SK-N-SH (cell line): ENCODE results near the gene PLEKHM3. TPM values are rescaled to one million over a fixed set of nuclear protein-coding genes. Genes with fewer than 3 reads are reported as not detected.

Experiments
- CTCF ChIA-PET: fragments of 300-600, 350-600 bp; formaldehyde crosslinking; extraction: SDS; loops from one replicate; lab custom pipeline; 2021; lab: Yijun Ruan, JAX
- POLR2A ChIA-PET: fragments of 350-600 bp; sonication (Branson Sonifier 250); formaldehyde crosslinking; extraction: SDS; loops from one replicate; lab custom pipeline; 2020; ENCODE audit warnings: antibody characterized with exemption, inconsistent platforms; lab: Yijun Ruan, JAX
- DNase-seq: peaks from one replicate; pipeline ENCODE4 v3.0.0; 2012
- H2AFZ ChIP-seq: fragments of 200-600 bp; sonication (generic); 2 replicates; pipeline ENCODE4 v1.8.1; 2016; ENCODE audit warnings: antibody characterized with exemption, mild to moderate bottlenecking, low read depth
- H3F3A ChIP-seq: fragments of 200-600 bp; sonication (generic); replicated peaks from 2 replicates; pipeline ENCODE3; 2016; ENCODE audit warnings: antibody characterized with exemption, mild to moderate bottlenecking; ENCODE audit not compliant: insufficient read depth
- H3K27ac ChIP-seq, 2 experiments: fragments of 200-500 bp in 1 of 2; fragments of 200-600 bp in 1 of 2; sonication (Bioruptor generic) in 1 of 2; sonication (generic), shearing (Covaris generic) in 1 of 2; 2 replicates each; pipeline versions ENCODE4 v1.5.1 to v1.6.1; 2014 to 2016; ENCODE audit warnings: low read depth in 2 of 2, inconsistent platforms in 1 of 2, low read length in 1 of 2, mild to moderate bottlenecking in 1 of 2, mixed read lengths in 1 of 2
- H3K27me3 ChIP-seq: fragments of 200-600 bp; sonication (generic), shearing (Covaris generic); 2 replicates; pipeline ENCODE4 v1.6.1; 2016; ENCODE audit warnings: mixed run types; ENCODE audit not compliant: insufficient read depth
- H3K36me3 ChIP-seq, 2 experiments: fragments of 200-500 bp in 1 of 2; fragments of 200-600 bp in 1 of 2; sonication (Bioruptor generic) in 1 of 2; sonication (generic) in 1 of 2; replicated peaks in 1 of 2; 2 replicates each; pipeline versions ENCODE3 to v1.5.1; 2014 to 2016; ENCODE audit warnings: low read length in 1 of 2, mild to moderate bottlenecking in 1 of 2; ENCODE audit not compliant: insufficient read depth in 2 of 2, control insufficient read depth in 1 of 2
- H3K4me1 ChIP-seq, 2 experiments: fragments of 200-500 bp in 1 of 2; fragments of 200-600 bp in 1 of 2; sonication (Bioruptor generic) in 1 of 2; sonication (generic), shearing (Covaris generic) in 1 of 2; 2 replicates each; pipeline versions ENCODE4 v1.5.1 to v1.6.1; 2014 to 2016; ENCODE audit warnings: low read depth in 1 of 2, low read length in 1 of 2, mixed run types in 1 of 2; ENCODE audit not compliant: insufficient read depth in 2 of 2, control insufficient read depth in 1 of 2
- H3K4me2 ChIP-seq: fragments of 200-600 bp; sonication (generic), shearing (Covaris generic); 2 replicates; pipeline ENCODE4 v1.6.1; 2017; ENCODE audit warnings: mixed run types
- H3K4me3 ChIP-seq, 2 experiments: fragments of 200-500 bp in 1 of 2; fragments of 200-600 bp in 1 of 2; sonication (Bioruptor generic) in 1 of 2; sonication (generic), shearing (Covaris generic) in 1 of 2; 2 replicates each; pipeline versions ENCODE4 v1.5.1 to v1.8.1; 2014 to 2016; ENCODE audit warnings: low read depth in 2 of 2, inconsistent platforms in 1 of 2, low read length in 1 of 2, mild to moderate bottlenecking in 1 of 2, mixed read lengths in 1 of 2, moderate library complexity in 1 of 2
- H3K79me2 ChIP-seq: fragments of 200-600 bp; sonication (generic); 2 replicates; pipeline ENCODE4 v1.8.1; 2017; ENCODE audit warnings: mild to moderate bottlenecking; ENCODE audit not compliant: insufficient read depth
- H3K9ac ChIP-seq: fragments of 200-600 bp; sonication (generic); 2 replicates; pipeline ENCODE4 v1.6.1; 2017; ENCODE audit warnings: mixed run types
- H3K9me2 ChIP-seq: fragments of 200-600 bp; sonication (generic); 2 replicates; pipeline ENCODE4 v1.6.1; 2017; ENCODE audit warnings: mixed run types
- H3K9me3 ChIP-seq: fragments of 200-600 bp; sonication (generic); 2 replicates; pipeline ENCODE4 v1.6.1; 2017; ENCODE audit warnings: mixed run types, mild to moderate bottlenecking, moderate library complexity
- H4K20me1 ChIP-seq: fragments of 200-600 bp; sonication (generic); 2 replicates; pipeline ENCODE4 v1.6.1; 2017; ENCODE audit warnings: mild to moderate bottlenecking, mixed run types; ENCODE audit not compliant: insufficient read depth
- FOSL2 ChIP-seq: IDR thresholded peaks from 2 replicates; pipeline ENCODE4 v1.4.0; 2012; ENCODE audit warnings: low read depth, mild to moderate bottlenecking, moderate library complexity, borderline replicate concordance
- GATA2 ChIP-seq: sonication (generic); formaldehyde crosslinking; IDR thresholded peaks from 2 replicates; pipeline ENCODE4 v1.5.0; 2020; ENCODE audit warnings: mild to moderate bottlenecking, missing genetic modification reagents
- JUND ChIP-seq: IDR thresholded peaks from 2 replicates; pipeline ENCODE4 v1.4.0; 2012
- MEF2A ChIP-seq: IDR thresholded peaks from 2 replicates; pipeline ENCODE4 v1.4.0; 2012; ENCODE audit warnings: low read depth, borderline replicate concordance
- NFIC ChIP-seq: IDR thresholded peaks from 2 replicates; pipeline ENCODE4 v1.4.0; 2012; ENCODE audit warnings: borderline replicate concordance
- TCF12 ChIP-seq: IDR thresholded peaks from 2 replicates; pipeline ENCODE4 v1.4.0; 2012
- WGBS: methylation state at CpG from one replicate; pipeline ENCODE4 v1.1.6; 2017; ENCODE audit warnings: low lambda C conversion rate; 5-methylcytosine and 5-hydroxymethylcytosine counted together
- polyA plus RNA-seq, 3 experiments: library from polyadenylated mRNA; depleted of rRNA; stranded (reverse); fragments of >200 nt; gene quantifications; 2 replicates each; pipeline ENCODE4 v1.2.3, GENCODE V29; 2012
- TF ChIP-seq, protein P1 (sequence below): fragments of 150-350 bp; IDR thresholded peaks from 2 replicates; pipeline ENCODE4 v1.6.1; 2017; ENCODE audit warnings: antibody characterized with exemption, low read length, low read depth, borderline replicate concordance
- TF ChIP-seq, protein P2 (sequence below): IDR thresholded peaks from 2 replicates; pipeline ENCODE4 v1.4.0; 2012; ENCODE audit warnings: low read depth
- TF ChIP-seq, protein P3 (sequence below): IDR thresholded peaks from 2 replicates; pipeline ENCODE4; 2012

Gene PLEKHM3
- polyA plus RNA-seq, 1 of the 3 experiments (the other 2 are of a cell fraction), result 1.9 TPM

DNA sequence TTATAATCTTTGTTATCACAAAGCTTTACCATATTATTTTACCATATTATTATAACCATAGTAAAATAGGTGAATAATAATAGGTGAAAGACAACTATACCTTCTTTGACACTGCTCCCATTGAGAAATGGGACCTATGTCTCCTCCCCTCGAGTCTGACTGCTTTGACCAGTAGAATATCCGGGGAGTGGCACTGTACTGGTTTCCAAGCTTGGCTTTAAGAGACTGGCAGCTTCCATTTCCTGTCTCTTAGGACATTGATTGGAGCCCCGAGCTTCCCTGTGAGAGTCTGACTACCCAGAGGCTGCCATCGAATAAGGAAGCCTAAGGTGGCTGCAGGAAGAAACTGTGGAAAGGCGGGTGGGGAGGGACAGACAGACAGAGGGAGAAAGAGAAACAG is 40.1 kb upstream of the PLEKHM3 start:
- H3K27me3 ChIP-seq, result no peaks in the 10 kb centered on the region
- H3K9me3 ChIP-seq, result no peaks in the 10 kb centered on the region
- POLR2A ChIA-PET, result no interaction called here
- no peaks in the 10 kb centered on the region for H3K79me2 ChIP-seq
- no peak for DNase-seq
- CTCF ChIA-PET, result interaction anchor here (1.0 to 4.5 kb wide), 5 partner anchors 8 to 319 kb away, joined by 3 to 25 read pairs (median 5); no protein-coding TSS in a partner anchor
- H2AFZ ChIP-seq, result peak overlapping the region; percentile 41; the same call in 1 of the 2 replicates
- TF ChIP-seq, protein P1, sequence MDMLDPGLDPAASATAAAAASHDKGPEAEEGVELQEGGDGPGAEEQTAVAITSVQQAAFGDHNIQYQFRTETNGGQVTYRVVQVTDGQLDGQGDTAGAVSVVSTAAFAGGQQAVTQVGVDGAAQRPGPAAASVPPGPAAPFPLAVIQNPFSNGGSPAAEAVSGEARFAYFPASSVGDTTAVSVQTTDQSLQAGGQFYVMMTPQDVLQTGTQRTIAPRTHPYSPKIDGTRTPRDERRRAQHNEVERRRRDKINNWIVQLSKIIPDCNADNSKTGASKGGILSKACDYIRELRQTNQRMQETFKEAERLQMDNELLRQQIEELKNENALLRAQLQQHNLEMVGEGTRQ, result no peak
- H3K4me1 ChIP-seq, result peaks cover 0 to 4% of the 10 kb centered on the region in 2 experiments; a peak in 2 of 4 replicates
- no peak overlapping the region for H3K9ac ChIP-seq
- H3K27ac ChIP-seq, result no peak overlapping the region
- H4K20me1 ChIP-seq, result no peaks in the 10 kb centered on the region
- H3K4me3 ChIP-seq, result no peak overlapping the region
- no peaks in the 10 kb centered on the region for H3K9me2 ChIP-seq
- H3K36me3 ChIP-seq, result no peaks in the 10 kb centered on the region
- H3K4me2 ChIP-seq, result no peak overlapping the region
- no peaks in the 10 kb centered on the region for H3F3A ChIP-seq
- WGBS, result 83% methylated on average over 5 of the region's 5 CpGs

DNA sequence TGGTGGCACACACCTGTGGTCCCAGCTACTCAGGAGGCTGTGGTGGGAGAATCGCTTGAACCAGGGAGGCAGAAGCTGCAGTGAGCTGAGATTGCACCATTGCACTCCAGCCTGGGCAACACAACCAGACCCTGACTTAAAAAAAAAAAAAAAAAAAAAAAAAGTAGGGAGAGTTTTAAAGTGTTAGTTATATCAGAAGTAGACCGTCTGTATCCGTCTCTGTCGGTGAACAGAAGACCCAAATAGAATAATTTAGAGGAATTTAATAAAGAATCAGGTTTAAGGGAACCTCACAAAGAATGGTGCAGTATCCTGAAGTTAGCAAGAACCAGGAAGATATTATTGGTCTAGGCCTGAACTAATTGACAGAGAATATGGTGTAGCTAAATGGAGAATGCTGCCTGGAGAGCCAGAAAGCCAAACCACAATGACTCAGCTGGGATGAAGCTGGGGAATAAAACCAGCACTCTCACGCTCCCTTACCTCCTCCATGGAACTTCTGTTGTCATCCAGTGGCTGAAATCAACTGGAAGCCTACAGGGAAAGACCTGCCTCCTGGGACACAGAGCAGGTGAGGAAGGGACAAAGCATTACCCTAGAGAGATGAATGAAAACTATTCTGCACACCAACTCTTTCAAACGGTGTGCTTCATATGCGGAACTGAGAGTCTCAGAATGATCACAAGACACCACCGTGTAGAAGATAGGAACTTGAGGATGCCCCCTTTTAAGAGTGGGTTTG is 39.1 kb upstream of the PLEKHM3 start:
- no peak for DNase-seq
- 83% methylated on average over 8 of the region's 8 CpGs for WGBS
- ChIA-PET POLR2A (no interaction called here), CTCF (interaction anchor here (0.8 to 4.5 kb wide), 5 partner anchors 10 to 318 kb away, joined by 3 to 25 read pairs (median 3); no protein-coding TSS in a partner anchor)
- Histone ChIP-seq H3K9me2 (no peaks in the 10 kb centered on the region), H2AFZ (peak overlapping the region; percentile 31; the same call in 1 of the 2 replicates), H3K9me3 (no peaks in the 10 kb centered on the region), H3K4me2 (no peak overlapping the region), H3K4me3 (no peak overlapping the region), H3K9ac (no peak overlapping the region), H3K27me3 (no peaks in the 10 kb centered on the region), H3F3A (no peaks in the 10 kb centered on the region), H3K79me2 (no peaks in the 10 kb centered on the region), H3K4me1 (peaks cover 0 to 4% of the 10 kb centered on the region in 2 experiments; a peak in 2 of 4 replicates), H3K36me3 (no peaks in the 10 kb centered on the region), H3K27ac (peak overlapping the region in 1 of 2 experiments; percentile 64; a peak in 2 of 4 replicates), H4K20me1 (no peaks in the 10 kb centered on the region)
- TF ChIP-seq JUND, result peak; percentile 51; the same call in 1 of the 2 replicates
- peak; percentile 50 for TF ChIP-seq NFIC
- TF ChIP-seq, protein P2, sequence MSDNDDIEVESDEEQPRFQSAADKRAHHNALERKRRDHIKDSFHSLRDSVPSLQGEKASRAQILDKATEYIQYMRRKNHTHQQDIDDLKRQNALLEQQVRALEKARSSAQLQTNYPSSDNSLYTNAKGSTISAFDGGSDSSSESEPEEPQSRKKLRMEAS, result 0 out of 2 replicates have a peak, but pooled peaks have one; percentile 51
- no peak for TF ChIP-seq MEF2A
- no peak for TF ChIP-seq GATA2
- TF ChIP-seq FOSL2, result peak; percentile 72
- TF ChIP-seq, protein P3, sequence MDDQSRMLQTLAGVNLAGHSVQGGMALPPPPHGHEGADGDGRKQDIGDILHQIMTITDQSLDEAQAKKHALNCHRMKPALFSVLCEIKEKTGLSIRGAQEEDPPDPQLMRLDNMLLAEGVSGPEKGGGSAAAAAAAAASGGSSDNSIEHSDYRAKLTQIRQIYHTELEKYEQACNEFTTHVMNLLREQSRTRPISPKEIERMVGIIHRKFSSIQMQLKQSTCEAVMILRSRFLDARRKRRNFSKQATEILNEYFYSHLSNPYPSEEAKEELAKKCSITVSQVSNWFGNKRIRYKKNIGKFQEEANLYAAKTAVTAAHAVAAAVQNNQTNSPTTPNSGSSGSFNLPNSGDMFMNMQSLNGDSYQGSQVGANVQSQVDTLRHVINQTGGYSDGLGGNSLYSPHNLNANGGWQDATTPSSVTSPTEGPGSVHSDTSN, result peak; percentile 10; the same call in 1 of the 2 replicates
- TF ChIP-seq TCF12, result peak; percentile 38; the same call in 1 of the 2 replicates
